ENCODE measurements around the gene SPIN3. TPM values are rescaled to one million over a fixed set of nuclear protein-coding genes. Genes with fewer than 3 reads are reported as not detected.

SPIN3 gene
- total RNA-seq, 1 experiment from 2014 or later, result 13.8 TPM

- TF ChIP-seq, protein P1, sequence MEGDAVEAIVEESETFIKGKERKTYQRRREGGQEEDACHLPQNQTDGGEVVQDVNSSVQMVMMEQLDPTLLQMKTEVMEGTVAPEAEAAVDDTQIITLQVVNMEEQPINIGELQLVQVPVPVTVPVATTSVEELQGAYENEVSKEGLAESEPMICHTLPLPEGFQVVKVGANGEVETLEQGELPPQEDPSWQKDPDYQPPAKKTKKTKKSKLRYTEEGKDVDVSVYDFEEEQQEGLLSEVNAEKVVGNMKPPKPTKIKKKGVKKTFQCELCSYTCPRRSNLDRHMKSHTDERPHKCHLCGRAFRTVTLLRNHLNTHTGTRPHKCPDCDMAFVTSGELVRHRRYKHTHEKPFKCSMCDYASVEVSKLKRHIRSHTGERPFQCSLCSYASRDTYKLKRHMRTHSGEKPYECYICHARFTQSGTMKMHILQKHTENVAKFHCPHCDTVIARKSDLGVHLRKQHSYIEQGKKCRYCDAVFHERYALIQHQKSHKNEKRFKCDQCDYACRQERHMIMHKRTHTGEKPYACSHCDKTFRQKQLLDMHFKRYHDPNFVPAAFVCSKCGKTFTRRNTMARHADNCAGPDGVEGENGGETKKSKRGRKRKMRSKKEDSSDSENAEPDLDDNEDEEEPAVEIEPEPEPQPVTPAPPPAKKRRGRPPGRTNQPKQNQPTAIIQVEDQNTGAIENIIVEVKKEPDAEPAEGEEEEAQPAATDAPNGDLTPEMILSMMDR (IDR thresholded peaks at IDR 0.05 in 2 of 3, conservative IDR thresholded peaks at IDR 0.05 in 1 of 3; ENCODE audit: borderline replicate concordance in 1 of 3, insufficient read depth in 1 of 3, low read depth in 2 of 3, low read length in 2 of 3), result no peak
- TF ChIP-seq SRF (IDR thresholded peaks at IDR 0.05; ENCODE audit: low read depth) (no peak), FOSL1 (IDR thresholded peaks at IDR 0.05; ENCODE audit: low read depth) (no peak), ELF1 (IDR thresholded peaks at IDR 0.05; ENCODE audit: borderline replicate concordance, low read depth) (no peak), POLR2A (IDR thresholded peaks at IDR 0.05; ENCODE audit: borderline replicate concordance, extremely low read depth, insufficient read depth, insufficient read length) (no peak)
Measured at GRCh38 chrX:56987741-56988140, 7.6 kb downstream of the SPIN3 start (continued).

GRCh38 chrX:56986138-56986537, 9.2 kb downstream of the SPIN3 start:
- Histone ChIP-seq H3K27ac (ENCODE audit: low read depth, low read length) (no peak overlapping the region), H3K27me3 (ENCODE audit: insufficient read depth, low read length) (no peaks in the 10 kb centered on the region), H3K9me3 (ENCODE audit: control insufficient read depth in 1 of 2, insufficient read depth in 1 of 2, low read depth in 1 of 2, low read length in 2 of 2) (no peaks in the 10 kb centered on the region), H3K36me3 (ENCODE audit: control insufficient read depth in 1 of 2, insufficient read depth in 2 of 2, low read length in 2 of 2) (peaks cover 0 to 2% of the 10 kb centered on the region in 2 experiments; a peak in 1 of 4 replicates), H4K20me1 (ENCODE audit: insufficient read depth) (no peaks in the 10 kb centered on the region), H3K4me1 (ENCODE audit: control insufficient read depth in 1 of 2, insufficient read depth in 2 of 2, low read length in 2 of 2) (no peaks in the 10 kb centered on the region), H2AFZ (ENCODE audit: low read depth, low read length, poor library complexity, severe bottlenecking) (no peak overlapping the region), H3K9ac (ENCODE audit: low read length) (no peak overlapping the region), H3K79me2 (ENCODE audit: insufficient read depth, low read length) (no peaks in the 10 kb centered on the region), H3K9me2 (ENCODE audit: insufficient read depth) (no peaks in the 10 kb centered on the region), H3K4me3 (replicated peaks in 1 of 2; ENCODE audit: low read depth in 1 of 2, low read length in 2 of 2) (no peak overlapping the region), H3K4me2 (ENCODE audit: low read length) (no peak overlapping the region)
- CTCF ChIA-PET, result no interaction called here
- RAD21 ChIA-PET (ENCODE audit: low non-redundant PET in 1 of 2, low total read pairs in 2 of 2, uncharacterized antibody in 2 of 2, unreplicated experiment in 2 of 2), result no interaction called here
- intact Hi-C loops (cut with micrococcal nuclease), result no loop called here
- POLR2A ChIA-PET, result interaction anchor here (0.8 kb wide), 1 partner anchor 9 kb away, joined by 3 read pairs; the partner anchor contains the start of gene SPIN3
- no TSS peak for BruUV-seq (replicated peaks)
- TF ChIP-seq YY1 (IDR thresholded peaks at IDR 0.05; ENCODE audit: extremely low read depth, insufficient replicate concordance, low read depth, low read length), result no peak
- no peak for DNase-seq (ENCODE audit: low read depth, low spot score)
- no peak for ATAC-seq
